ENCODE results near the gene TRPM5. TPM values are rescaled to one million over a fixed set of nuclear protein-coding genes. Genes with fewer than 3 reads are reported as not detected.

TRPM5 gene
- total RNA-seq, 1 donor from 2014 or later, result not detected

GRCh38 chr11:2453436-2453835 lies 9.1 kb upstream of the TRPM5 start:
- TF ChIP-seq CTCF (IDR thresholded peaks at IDR 0.05; ENCODE audit: insufficient read depth, low read depth, low read length) (no peak), EZH2 (IDR thresholded peaks at IDR 0.05; ENCODE audit: insufficient read depth, low read length) (no peak)
- Histone ChIP-seq H3K9me3 (ENCODE audit: insufficient read depth, low read depth, low read length) (no peaks in the 10 kb centered on the region), H3K4me2 (ENCODE audit: low read length) (no peak overlapping the region), H3K36me3 (ENCODE audit: insufficient read depth, low read length) (no peaks in the 10 kb centered on the region), H3K4me3 (ENCODE audit: insufficient read depth, low read depth, low read length) (no peak overlapping the region), H3K27ac (ENCODE audit: low read depth, low read length) (no peak overlapping the region), H3K27me3 (ENCODE audit: insufficient read depth, low read length) (peaks cover 4% of the 10 kb centered on the region), H2AFZ (ENCODE audit: low read depth, low read length) (no peak overlapping the region), H3K4me1 (ENCODE audit: insufficient read depth, low read length) (no peaks in the 10 kb centered on the region), H4K20me1 (ENCODE audit: insufficient read depth, low read length) (no peaks in the 10 kb centered on the region), H3K79me2 (ENCODE audit: insufficient read depth, low read length) (no peaks in the 10 kb centered on the region), H3K9ac (ENCODE audit: low read length) (no peak overlapping the region)
- DNase-seq (ENCODE audit: low read depth), result no peak
- Mint-ChIP-seq H3K27ac (ENCODE audit: unreplicated experiment) (no peak overlapping the region), H3K4me1 (ENCODE audit: low read depth, unreplicated experiment) (no peaks in the 10 kb centered on the region), H3K27me3 (ENCODE audit: low read depth, unreplicated experiment) (peaks cover 82% of the 10 kb centered on the region), H3K4me3 (ENCODE audit: unreplicated experiment) (no peak overlapping the region), H3K36me3 (ENCODE audit: low read depth, unreplicated experiment) (no peaks in the 10 kb centered on the region), H3K9me3 (ENCODE audit: unreplicated experiment) (peaks cover 8% of the 10 kb centered on the region)
- FAIRE-seq, result no peak

- H3K27ac Mint-ChIP-seq (ENCODE audit: unreplicated experiment), result no peak overlapping the region
- Histone ChIP-seq H2AFZ (ENCODE audit: low read depth, low read length) (no peak overlapping the region), H3K9me3 (ENCODE audit: insufficient read depth, low read depth, low read length) (no peaks in the 10 kb centered on the region), H3K79me2 (ENCODE audit: insufficient read depth, low read length) (no peaks in the 10 kb centered on the region), H3K4me3 (ENCODE audit: insufficient read depth, low read depth, low read length) (no peak overlapping the region), H3K27ac (ENCODE audit: low read depth, low read length) (no peak overlapping the region), H3K9ac (ENCODE audit: low read length) (no peak overlapping the region), H3K36me3 (ENCODE audit: insufficient read depth, low read length) (no peaks in the 10 kb centered on the region), H3K4me2 (ENCODE audit: low read length) (no peak overlapping the region), H4K20me1 (ENCODE audit: insufficient read depth, low read length) (no peaks in the 10 kb centered on the region), H3K4me1 (ENCODE audit: insufficient read depth, low read length) (no peaks in the 10 kb centered on the region), H3K27me3 (ENCODE audit: insufficient read depth, low read length) (peaks cover 2% of the 10 kb centered on the region)
- TF ChIP-seq EZH2 (IDR thresholded peaks at IDR 0.05; ENCODE audit: insufficient read depth, low read length) (no peak), CTCF (IDR thresholded peaks at IDR 0.05; ENCODE audit: insufficient read depth, low read depth, low read length) (no peak)
- no peak for DNase-seq (ENCODE audit: low read depth)
- H3K4me1 Mint-ChIP-seq (ENCODE audit: low read depth, unreplicated experiment), result no peaks in the 10 kb centered on the region
- no peak overlapping the region for H3K4me3 Mint-ChIP-seq (ENCODE audit: unreplicated experiment)
- peaks cover 8% of the 10 kb centered on the region for H3K9me3 Mint-ChIP-seq (ENCODE audit: unreplicated experiment)
- no peaks in the 10 kb centered on the region for H3K36me3 Mint-ChIP-seq (ENCODE audit: low read depth, unreplicated experiment)
- H3K27me3 Mint-ChIP-seq (ENCODE audit: low read depth, unreplicated experiment), result peaks cover 81% of the 10 kb centered on the region
- no peak for FAIRE-seq
These were observed 8.2 kb upstream of the TRPM5 start for GRCh38 chr11:2452321-2453012.

- peaks cover 4% of the 10 kb centered on the region for H3K27me3 ChIP-seq (ENCODE audit: insufficient read depth, low read length)
- no peaks in the 10 kb centered on the region for H4K20me1 ChIP-seq (ENCODE audit: insufficient read depth, low read length)
- FAIRE-seq, result no peak
- no peaks in the 10 kb centered on the region for H3K4me1 ChIP-seq (ENCODE audit: insufficient read depth, low read length)
- TF ChIP-seq EZH2 (IDR thresholded peaks at IDR 0.05; ENCODE audit: insufficient read depth, low read length) (no peak), CTCF (IDR thresholded peaks at IDR 0.05; ENCODE audit: insufficient read depth, low read depth, low read length) (no peak)
- DNase-seq (ENCODE audit: low read depth), result no peak
- Mint-ChIP-seq H3K4me1 (ENCODE audit: low read depth, unreplicated experiment) (no peaks in the 10 kb centered on the region), H3K36me3 (ENCODE audit: low read depth, unreplicated experiment) (no peaks in the 10 kb centered on the region), H3K27me3 (ENCODE audit: low read depth, unreplicated experiment) (peaks cover 82% of the 10 kb centered on the region), H3K4me3 (ENCODE audit: unreplicated experiment) (no peak overlapping the region), H3K9me3 (ENCODE audit: unreplicated experiment) (peaks cover 8% of the 10 kb centered on the region), H3K27ac (ENCODE audit: unreplicated experiment) (no peak overlapping the region)
- H3K4me3 ChIP-seq (ENCODE audit: insufficient read depth, low read depth, low read length), result no peak overlapping the region
- no peak overlapping the region for H3K27ac ChIP-seq (ENCODE audit: low read depth, low read length)
- no peak overlapping the region for H2AFZ ChIP-seq (ENCODE audit: low read depth, low read length)
- no peaks in the 10 kb centered on the region for H3K79me2 ChIP-seq (ENCODE audit: insufficient read depth, low read length)
- H3K9me3 ChIP-seq (ENCODE audit: insufficient read depth, low read depth, low read length), result no peaks in the 10 kb centered on the region
- no peak overlapping the region for H3K9ac ChIP-seq (ENCODE audit: low read length)
- H3K4me2 ChIP-seq (ENCODE audit: low read length), result no peak overlapping the region
- no peaks in the 10 kb centered on the region for H3K36me3 ChIP-seq (ENCODE audit: insufficient read depth, low read length)
These were observed 7.6 kb upstream of the TRPM5 start for GRCh38 chr11:2451916-2452315.

All from astrocyte (in vitro differentiated cells and primary cell).